Keratinocyte (primary cell): Measurements from ENCODE around the gene CASKIN2. TPM values are rescaled to one million over a fixed set of nuclear protein-coding genes. Genes with fewer than 3 reads are reported as not detected.

Source experiments
- DNase-seq: peaks from one replicate; pipeline ENCODE4 v3.0.0-alpha.2; 2011; ENCODE audit warnings: low read depth, missing footprints, low spot score
- FAIRE-seq: peaks from 2 replicates; lab custom pipeline; 2011; peaks lifted over from hg19 to GRCh38; lab: Jason Lieb, UNC
- H2AFZ ChIP-seq: 2 replicates; pipeline ENCODE4 v1.6.0; 2012; ENCODE audit warnings: low read length, control low read depth, inconsistent platforms; ENCODE audit not compliant: control insufficient read depth
- H3K27ac ChIP-seq: 2 replicates; pipeline ENCODE4 v1.5.1; 2011; ENCODE audit warnings: low read length; ENCODE audit not compliant: control insufficient read depth, insufficient read depth
- H3K27me3 ChIP-seq: 3 replicates; pipeline ENCODE4 v1.6.0; 2011; ENCODE audit warnings: low read length; ENCODE audit not compliant: control insufficient read depth, insufficient read depth; ENCODE audit errors: extremely low read depth
- H3K36me3 ChIP-seq, 2 experiments: 2 replicates in 1 of 2; 3 replicates in 1 of 2; pipeline ENCODE4 v1.5.1; 2011; ENCODE audit warnings: low read length in 2 of 2, mild to moderate bottlenecking in 1 of 2; ENCODE audit not compliant: control insufficient read depth in 2 of 2, insufficient read depth in 2 of 2; ENCODE audit errors: extremely low read depth in 1 of 2
- H3K4me1 ChIP-seq: 3 replicates; pipeline ENCODE4 v1.5.1; 2011; ENCODE audit warnings: low read length; ENCODE audit not compliant: control insufficient read depth, insufficient read depth; ENCODE audit errors: extremely low read depth
- H3K4me2 ChIP-seq: 3 replicates; pipeline ENCODE4 v1.6.0; 2011; ENCODE audit warnings: low read depth, low read length; ENCODE audit not compliant: control insufficient read depth, insufficient read depth; ENCODE audit errors: extremely low read depth
- H3K4me3 ChIP-seq, 3 experiments: fragments of 200-600 bp in 1 of 3; sonication (generic) in 1 of 3; 2 replicates in 2 of 3; 3 replicates in 1 of 3; pipeline ENCODE4 v1.5.1; 2011 to 2016; ENCODE audit warnings: low read length in 3 of 3, mild to moderate bottlenecking in 3 of 3, control low read depth in 2 of 3, inconsistent platforms in 1 of 3, low read depth in 1 of 3, mixed read lengths in 1 of 3, mixed run types in 1 of 3, moderate library complexity in 1 of 3; ENCODE audit not compliant: control insufficient read depth in 2 of 3, insufficient read depth in 2 of 3; ENCODE audit errors: extremely low read depth in 1 of 3
- H3K79me2 ChIP-seq: 2 replicates; pipeline ENCODE4 v1.6.0; 2012; ENCODE audit warnings: low read length; ENCODE audit not compliant: control insufficient read depth, insufficient read depth
- H3K9ac ChIP-seq: 3 replicates; pipeline ENCODE4 v1.6.0; 2011; ENCODE audit warnings: low read length; ENCODE audit not compliant: control insufficient read depth, insufficient read depth; ENCODE audit errors: extremely low read depth
- H3K9me1 ChIP-seq: 3 replicates; pipeline ENCODE4 v1.6.0; 2011; ENCODE audit warnings: low read length; ENCODE audit not compliant: control insufficient read depth, insufficient read depth; ENCODE audit errors: extremely low read depth
- H3K9me3 ChIP-seq: 2 replicates; pipeline ENCODE4 v1.5.1; 2012; ENCODE audit warnings: low read depth, low read length; ENCODE audit not compliant: control insufficient read depth
- H4K20me1 ChIP-seq: 3 replicates; pipeline ENCODE4 v1.6.0; 2011; ENCODE audit warnings: low read length; ENCODE audit not compliant: control insufficient read depth, insufficient read depth; ENCODE audit errors: extremely low read depth
- CTCF ChIP-seq, 3 experiments: IDR thresholded peaks in 1 of 3; conservative IDR thresholded peaks in 1 of 3; optimal IDR thresholded peaks in 1 of 3; 2 replicates in 2 of 3; 3 replicates in 1 of 3; pipeline versions ENCODE3 to v1.5.1; 2011; ENCODE audit warnings: low read length in 3 of 3, mild to moderate bottlenecking in 3 of 3, moderate library complexity in 2 of 3, control low read depth in 1 of 3, inconsistent platforms in 1 of 3; ENCODE audit not compliant: insufficient read depth in 2 of 3; ENCODE audit errors: extremely low read depth in 1 of 3
- EZH2 ChIP-seq: IDR thresholded peaks from one replicate; pipeline ENCODE4 v1.6.1; 2012; ENCODE audit warnings: inconsistent platforms, mild to moderate bottlenecking, low read length, moderate library complexity
- dilution Hi-C: fragments of 300-500 bp; cut with MboI; formaldehyde crosslinking; loops from one replicate; pipeline ENCODE4 v1.7.0; 2020; ENCODE audit warnings: low sequenced_read_pairs; ENCODE audit not compliant: extremely low pct_ligation_motif_present
- polyA plus RNA-seq, 5 experiments: library from polyadenylated mRNA; depleted of rRNA in 3 of 5; stranded (reverse) in 3 of 5; stranded (forward) in 1 of 5; unstranded in 1 of 5; fragments of >200 nt; gene quantifications; 1 replicate in 1 of 5; 2 replicates in 3 of 5; 3 replicates in 1 of 5; pipeline versions ENCODE4 v1.2.1 to v1.2.3, GENCODE V29; 2011 to 2012; ENCODE audit warnings: missing spikeins in 2 of 5, low read depth in 1 of 5, low replicate concordance in 1 of 5

The CASKIN2 gene
- polyA plus RNA-seq, 1 donor (not counting 4 experiments of a cell fraction or from before 2014, with no cell fraction given) = 3.7 TPM

- H3K9me3 ChIP-seq = no peaks in the 10 kb centered on the region
- no peak overlapping the region for H3K9ac ChIP-seq
- no peak overlapping the region for H3K27ac ChIP-seq
- TF ChIP-seq CTCF (optimal IDR thresholded peaks at IDR 0.05 in 1 of 3, IDR thresholded peaks at IDR 0.05 in 1 of 3, conservative IDR thresholded peaks at IDR 0.05 in 1 of 3; ENCODE audit: extremely low read depth in 1 of 3, insufficient read depth in 2 of 3, low read length in 3 of 3) (no peak), EZH2 (no peak)
- DNase-seq = no peak
- H3K4me3 ChIP-seq = no peak overlapping the region
- H3K79me2 ChIP-seq = no peaks in the 10 kb centered on the region
- H3K4me2 ChIP-seq = no peak overlapping the region
- peaks cover 0 to 4% of the 10 kb centered on the region in 2 experiments for H3K36me3 ChIP-seq
- dilution Hi-C loops = no loop called here
- H2AFZ ChIP-seq = no peak overlapping the region
- H4K20me1 ChIP-seq = peaks cover 2% of the 10 kb centered on the region
- H3K27me3 ChIP-seq = no peaks in the 10 kb centered on the region
- peaks cover 8% of the 10 kb centered on the region for H3K4me1 ChIP-seq
- no peak for FAIRE-seq
- H3K9me1 ChIP-seq = no peaks in the 10 kb centered on the region
These were observed 26.9 kb upstream of the CASKIN2 start for GRCh38 chr17:75542229-75542628.

DNA sequence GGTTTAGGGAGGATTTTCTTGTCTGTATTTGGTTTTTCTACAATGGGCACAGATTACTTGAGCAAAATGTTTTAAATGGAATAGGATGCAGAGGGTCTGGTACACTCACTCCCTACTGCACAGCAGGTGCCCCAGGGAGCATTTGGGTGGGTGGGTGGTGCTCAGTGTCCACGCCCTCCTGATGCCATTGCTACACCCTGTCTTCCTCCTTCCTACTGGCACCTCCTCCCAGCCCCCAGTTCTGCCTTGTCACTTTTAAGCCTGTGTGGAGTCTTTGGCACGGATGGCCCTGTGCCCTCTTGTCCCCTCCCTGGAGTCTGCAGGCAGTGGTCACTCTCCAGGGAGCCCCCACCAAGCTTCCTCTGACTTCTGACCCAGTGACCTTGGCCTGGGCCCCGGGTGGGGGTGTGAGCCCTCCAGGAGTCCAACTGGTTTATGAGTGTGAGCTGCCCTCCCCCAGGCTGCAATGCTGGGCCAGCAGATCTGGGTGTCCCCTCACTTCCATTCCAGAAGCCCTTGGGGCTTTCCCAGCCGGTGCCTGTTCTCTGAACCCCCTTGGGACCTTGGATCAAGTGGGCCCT lies 25.7 kb upstream of the CASKIN2 start:
- DNase-seq (no peak), FAIRE-seq (no peak)
- no peak overlapping the region for H3K27ac ChIP-seq

More for the DNA sequence above, 25.7 kb upstream of the CASKIN2 start:
- Histone ChIP-seq H3K36me3 (peaks cover 0 to 2% of the 10 kb centered on the region in 2 experiments), H4K20me1 (peaks cover 2% of the 10 kb centered on the region), H3K9ac (no peak overlapping the region), H3K9me1 (no peaks in the 10 kb centered on the region), H3K27me3 (no peaks in the 10 kb centered on the region), H3K4me3 (no peak overlapping the region), H3K4me2 (no peak overlapping the region), H2AFZ (no peak overlapping the region), H3K79me2 (no peaks in the 10 kb centered on the region), H3K9me3 (no peaks in the 10 kb centered on the region), H3K4me1 (peaks cover 8% of the 10 kb centered on the region)
- dilution Hi-C loops = no loop called here
- TF ChIP-seq CTCF (optimal IDR thresholded peaks at IDR 0.05 in 1 of 3, IDR thresholded peaks at IDR 0.05 in 1 of 3, conservative IDR thresholded peaks at IDR 0.05 in 1 of 3; ENCODE audit: extremely low read depth in 1 of 3, insufficient read depth in 2 of 3, low read length in 3 of 3) = no peak
- TF ChIP-seq EZH2 = no peak
